ENCODE data around the gene KRTAP9-3.

GRCh38 chr17:41254861-41255260 is 22.6 kb downstream of the KRTAP9-3 start:
- TF ChIP-seq CTCF (IDR thresholded peaks at IDR 0.05) (no peak), POLR2A (IDR thresholded peaks at IDR 0.05) (no peak)

All from tibial nerve (tissue), 3 donors.